ENCODE measurements around the gene STEAP2. TPM values are rescaled to one million over a fixed set of nuclear protein-coding genes. Genes with fewer than 3 reads are reported as not detected.

Gene STEAP2
- total and polyA plus RNA-seq, 2 of the 4 experiments (the other 2 are of a cell fraction) = 1.8 to 3.9 TPM

GRCh38 chr7:90173127-90173844 lies 38.3 kb upstream of the STEAP2 start:
- in situ Hi-C loops (cut with MboI; ENCODE audit: low sequenced_read_pairs) = no loop called here

More at GRCh38 chr7:90173127-90173844, 38.3 kb upstream of the STEAP2 start:
- no peak overlapping the region for H2BK120ac ChIP-seq (ENCODE audit: low read depth, low read length)
- ChIA-PET POLR2A (ENCODE audit: unreplicated experiment) (no interaction called here), CTCF (no interaction called here)
- H3K4me3 ChIP-seq (ENCODE audit: insufficient read depth, low read depth, low read length) = no peak overlapping the region
- no peak overlapping the region for H2AK9ac ChIP-seq (replicated peaks; ENCODE audit: low read depth, low read length, poor library complexity)
- H3K14ac ChIP-seq (replicated peaks; ENCODE audit: low read depth, low read length) = no peak overlapping the region
- ATAC-seq (ENCODE audit: low read depth) (no peak), DNase-seq (peak; percentile 50)
- dilution Hi-C loops (cut with HindIII; ENCODE audit: low sequenced_read_pairs, unreplicated experiment) (no loop called here), intact Hi-C loops (cut with micrococcal nuclease) (no loop called here)
- no peak overlapping the region for H4K91ac ChIP-seq (ENCODE audit: insufficient read depth, low read depth, low read length)
- no peak overlapping the region for H3K27ac ChIP-seq (ENCODE audit: insufficient read depth, low read length)
- no peaks in the 10 kb centered on the region for H3K79me1 ChIP-seq (ENCODE audit: low read depth in 1 of 2, low read length in 2 of 2)
- H3K9ac ChIP-seq (ENCODE audit: low read depth, low read length) = no peak overlapping the region
- H3K36me3 ChIP-seq (ENCODE audit: control insufficient read depth, insufficient read depth, low read length) = no peaks in the 10 kb centered on the region
- H2BK15ac ChIP-seq (ENCODE audit: low read depth, low read length) = no peak overlapping the region
- H3K4me2 ChIP-seq (ENCODE audit: low read depth, low read length) = no peak overlapping the region
- H2BK20ac ChIP-seq (ENCODE audit: low read depth, low read length) = no peak overlapping the region
- BruUV-seq (replicated peaks) = no TSS peak
- no peak overlapping the region for H3K23ac ChIP-seq (ENCODE audit: low read depth, low read length)
- H3K4me1 ChIP-seq (ENCODE audit: control insufficient read depth, insufficient read depth, low read length) = peaks cover 2% of the 10 kb centered on the region; the same call in 1 of the 2 replicates
- no peak overlapping the region for H3K4ac ChIP-seq (ENCODE audit: low read depth, low read length)
- no peaks in the 10 kb centered on the region; the same call in 1 of the 2 replicates for H3K9me3 ChIP-seq (ENCODE audit: control insufficient read depth, insufficient read depth, low read length)
- H2AK5ac ChIP-seq (ENCODE audit: low read depth, low read length) = no peak overlapping the region
- H3K56ac ChIP-seq (ENCODE audit: extremely low read depth, insufficient read depth, low read length) = no peak overlapping the region
- H3K18ac ChIP-seq (ENCODE audit: low read depth, low read length) = no peak overlapping the region
- H4K8ac ChIP-seq (ENCODE audit: low read depth in 2 of 2, low read length in 2 of 2) = no peak overlapping the region
- H3K9me1 ChIP-seq (ENCODE audit: insufficient read depth, low read length) = no peaks in the 10 kb centered on the region
- no peak overlapping the region for H4K5ac ChIP-seq (ENCODE audit: low read depth, low read length)
- no peaks in the 10 kb centered on the region for H3K27me3 ChIP-seq (ENCODE audit: control insufficient read depth, insufficient read depth, low read length)
- WGBS, 2 experiments (ENCODE audit: extremely low coverage in 2 of 2, insufficient read length in 1 of 2) = no CpG with 5 or more reads among the region's 4 CpGs
- no peak overlapping the region for H2AFZ ChIP-seq (replicated peaks; ENCODE audit: low read length, poor library complexity)
- TF ChIP-seq CHD1 (IDR thresholded peaks at IDR 0.05; ENCODE audit: low read depth, low read length) = no peak
- TF ChIP-seq SMC3 (IDR thresholded peaks at IDR 0.05; ENCODE audit: low read depth, low read length) = no peak
- no peak for TF ChIP-seq ELK1 (IDR thresholded peaks at IDR 0.05; ENCODE audit: borderline replicate concordance, low read depth, low read length)
- no peak for TF ChIP-seq BHLHE40 (IDR thresholded peaks at IDR 0.05; ENCODE audit: low read depth, low read length)
- TF ChIP-seq RAD21 (IDR thresholded peaks at IDR 0.05; ENCODE audit: low read length) = no peak
- TF ChIP-seq MAZ (IDR thresholded peaks at IDR 0.05; ENCODE audit: borderline replicate concordance, low read depth, low read length) = no peak
- TF ChIP-seq RCOR1 (IDR thresholded peaks at IDR 0.05; ENCODE audit: insufficient replicate concordance, low read length) = no peak
- TF ChIP-seq MXI1 (IDR thresholded peaks at IDR 0.05; ENCODE audit: borderline replicate concordance, low read depth, low read length) = no peak
- TF ChIP-seq NFE2L2 (IDR thresholded peaks at IDR 0.05; ENCODE audit: low read depth, low read length) = no peak
- TF ChIP-seq, protein P1, sequence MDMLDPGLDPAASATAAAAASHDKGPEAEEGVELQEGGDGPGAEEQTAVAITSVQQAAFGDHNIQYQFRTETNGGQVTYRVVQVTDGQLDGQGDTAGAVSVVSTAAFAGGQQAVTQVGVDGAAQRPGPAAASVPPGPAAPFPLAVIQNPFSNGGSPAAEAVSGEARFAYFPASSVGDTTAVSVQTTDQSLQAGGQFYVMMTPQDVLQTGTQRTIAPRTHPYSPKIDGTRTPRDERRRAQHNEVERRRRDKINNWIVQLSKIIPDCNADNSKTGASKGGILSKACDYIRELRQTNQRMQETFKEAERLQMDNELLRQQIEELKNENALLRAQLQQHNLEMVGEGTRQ (IDR thresholded peaks at IDR 0.05; ENCODE audit: low read depth, low read length) = no peak
- TF ChIP-seq FOS (IDR thresholded peaks at IDR 0.05; ENCODE audit: low read depth, low read length) = no peak
- no peak for TF ChIP-seq MAFK (IDR thresholded peaks at IDR 0.05; ENCODE audit: low read depth, low read length)
- no peaks in the 10 kb centered on the region for H4K20me1 ChIP-seq (ENCODE audit: insufficient read depth, low read length)
- H2BK5ac ChIP-seq (ENCODE audit: low read depth, low read length, poor library complexity, severe bottlenecking) = no peak overlapping the region

Data from IMR-90 (cell line).